ENCODE measurements around the gene BRCA1.

- TF ChIP-seq, protein P1, sequence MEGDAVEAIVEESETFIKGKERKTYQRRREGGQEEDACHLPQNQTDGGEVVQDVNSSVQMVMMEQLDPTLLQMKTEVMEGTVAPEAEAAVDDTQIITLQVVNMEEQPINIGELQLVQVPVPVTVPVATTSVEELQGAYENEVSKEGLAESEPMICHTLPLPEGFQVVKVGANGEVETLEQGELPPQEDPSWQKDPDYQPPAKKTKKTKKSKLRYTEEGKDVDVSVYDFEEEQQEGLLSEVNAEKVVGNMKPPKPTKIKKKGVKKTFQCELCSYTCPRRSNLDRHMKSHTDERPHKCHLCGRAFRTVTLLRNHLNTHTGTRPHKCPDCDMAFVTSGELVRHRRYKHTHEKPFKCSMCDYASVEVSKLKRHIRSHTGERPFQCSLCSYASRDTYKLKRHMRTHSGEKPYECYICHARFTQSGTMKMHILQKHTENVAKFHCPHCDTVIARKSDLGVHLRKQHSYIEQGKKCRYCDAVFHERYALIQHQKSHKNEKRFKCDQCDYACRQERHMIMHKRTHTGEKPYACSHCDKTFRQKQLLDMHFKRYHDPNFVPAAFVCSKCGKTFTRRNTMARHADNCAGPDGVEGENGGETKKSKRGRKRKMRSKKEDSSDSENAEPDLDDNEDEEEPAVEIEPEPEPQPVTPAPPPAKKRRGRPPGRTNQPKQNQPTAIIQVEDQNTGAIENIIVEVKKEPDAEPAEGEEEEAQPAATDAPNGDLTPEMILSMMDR (IDR thresholded peaks at IDR 0.05): no peak
- TF ChIP-seq POLR2A (IDR thresholded peaks at IDR 0.05; ENCODE audit: low read length) (no peak), CEBPB (IDR thresholded peaks at IDR 0.05) (no peak), BHLHE40 (IDR thresholded peaks at IDR 0.05; ENCODE audit: low read depth, low read length) (no peak), RAD21 (conservative IDR thresholded peaks at IDR 0.05 in 1 of 2, IDR thresholded peaks at IDR 0.05 in 1 of 2) (no peak), KDM1A (IDR thresholded peaks at IDR 0.05; ENCODE audit: low read depth) (no peak), SREBF2 (IDR thresholded peaks at IDR 0.05) (no peak), HOXA7 (CRISPR knock-in tag; IDR thresholded peaks at IDR 0.05) (no peak), ESRRA (IDR thresholded peaks at IDR 0.05; ENCODE audit: borderline replicate concordance, low read length) (no peak), FOSB (CRISPR knock-in tag; IDR thresholded peaks at IDR 0.05) (no peak)
- TF ChIP-seq, protein P2, sequence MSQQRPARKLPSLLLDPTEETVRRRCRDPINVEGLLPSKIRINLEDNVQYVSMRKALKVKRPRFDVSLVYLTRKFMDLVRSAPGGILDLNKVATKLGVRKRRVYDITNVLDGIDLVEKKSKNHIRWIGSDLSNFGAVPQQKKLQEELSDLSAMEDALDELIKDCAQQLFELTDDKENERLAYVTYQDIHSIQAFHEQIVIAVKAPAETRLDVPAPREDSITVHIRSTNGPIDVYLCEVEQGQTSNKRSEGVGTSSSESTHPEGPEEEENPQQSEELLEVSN (IDR thresholded peaks at IDR 0.05; ENCODE audit: borderline replicate concordance, low read depth): no peak
These were observed 50.3 kb downstream of the BRCA1 start for GRCh38 chr17:43074869-43075268.
